Liver (tissue), 9 donors: ENCODE data around the gene ERC2. TPM values are rescaled to one million over a fixed set of nuclear protein-coding genes. Genes with fewer than 3 reads are reported as not detected.

Experiments
- DNase-seq: peaks from one replicate; pipeline ENCODE4 v3.0.0-alpha.2; 2017; ENCODE audit warnings: low spot score
- H3K27ac ChIP-seq, 2 donors: one replicate each; pipeline ENCODE4 v1.7.0; 2013; ENCODE audit warnings: inconsistent platforms in 2 of 2, low read length in 2 of 2, control low read depth in 1 of 2, low read depth in 1 of 2, mild to moderate bottlenecking in 1 of 2
- H3K27me3 ChIP-seq, 4 donors: one replicate each; pipeline versions ENCODE4 v1.6.1 to v1.7.0; 2013; ENCODE audit warnings: low read length in 3 of 4, inconsistent platforms in 1 of 4, mild to moderate bottlenecking in 1 of 4, moderate library complexity in 1 of 4; ENCODE audit not compliant: control insufficient read depth in 4 of 4, insufficient read depth in 4 of 4
- H3K36me3 ChIP-seq, 4 donors: one replicate each; pipeline versions ENCODE4 v1.6.1 to v1.7.0; 2013; ENCODE audit warnings: low read length in 3 of 4, mild to moderate bottlenecking in 3 of 4, low read depth in 1 of 4, moderate library complexity in 1 of 4; ENCODE audit not compliant: control insufficient read depth in 4 of 4, insufficient read depth in 3 of 4
- H3K4me1 ChIP-seq, 4 donors: one replicate each; pipeline versions ENCODE4 v1.6.1 to v1.7.0; 2013; ENCODE audit warnings: low read length in 3 of 4, mild to moderate bottlenecking in 3 of 4, moderate library complexity in 1 of 4; ENCODE audit not compliant: control insufficient read depth in 4 of 4, insufficient read depth in 4 of 4
- H3K4me3 ChIP-seq, 3 donors: one replicate each; pipeline versions ENCODE4 v1.6.1 to v1.7.0; 2013; ENCODE audit warnings: low read length in 3 of 3, control low read depth in 1 of 3, low read depth in 1 of 3, mild to moderate bottlenecking in 1 of 3
- H3K9ac ChIP-seq, 2 donors: one replicate each; pipeline ENCODE4 v1.7.0; 2013; ENCODE audit warnings: low read length in 2 of 2, mild to moderate bottlenecking in 2 of 2, moderate library complexity in 2 of 2, control low read depth in 1 of 2, low read depth in 1 of 2
- H3K9me3 ChIP-seq, 4 donors: one replicate each; pipeline versions ENCODE4 v1.6.1 to v1.7.0; 2013; ENCODE audit warnings: low read length in 3 of 4; ENCODE audit not compliant: control insufficient read depth in 4 of 4
- ATF3 ChIP-seq: IDR thresholded peaks from 2 replicates; pipeline ENCODE4 v1.6.1; 2016; ENCODE audit warnings: antibody characterized with exemption
- EGR1 ChIP-seq, 2 donors: IDR thresholded peaks; 2 replicates each; pipeline ENCODE4 v1.6.1; 2016 to 2018; ENCODE audit warnings: antibody characterized with exemption in 2 of 2, low read depth in 2 of 2
- FOXA1 ChIP-seq: IDR thresholded peaks from 2 replicates; pipeline ENCODE4 v1.6.1; 2016; ENCODE audit warnings: antibody characterized with exemption
- FOXA2 ChIP-seq: IDR thresholded peaks from 2 replicates; pipeline ENCODE4 v1.6.1; 2016; ENCODE audit warnings: antibody characterized with exemption
- GABPA ChIP-seq, 2 donors: IDR thresholded peaks in 1 of 2; conservative IDR thresholded peaks in 1 of 2; 2 replicates each; pipeline ENCODE4 v1.6.1; 2016; ENCODE audit warnings: antibody characterized with exemption in 2 of 2, mild to moderate bottlenecking in 1 of 2, moderate library complexity in 1 of 2
- HNF4A ChIP-seq, 2 donors: conservative IDR thresholded peaks; 2 replicates each; pipeline ENCODE4 v1.6.1; 2016; ENCODE audit warnings: antibody characterized with exemption in 2 of 2, mild to moderate bottlenecking in 2 of 2
- HNF4G ChIP-seq: IDR thresholded peaks from 2 replicates; pipeline ENCODE4 v1.6.1; 2016; ENCODE audit warnings: antibody characterized with exemption
- RAD21 ChIP-seq, 2 donors: IDR thresholded peaks; 2 replicates each; pipeline ENCODE4 v1.6.1; 2016; ENCODE audit warnings: antibody characterized with exemption in 2 of 2, mild to moderate bottlenecking in 2 of 2
- RXRA ChIP-seq, 2 donors: IDR thresholded peaks; 2 replicates each; pipeline ENCODE4 v1.6.1; 2017 to 2018; ENCODE audit warnings: antibody characterized with exemption in 2 of 2, mild to moderate bottlenecking in 1 of 2
- TAF1 ChIP-seq: conservative IDR thresholded peaks from 2 replicates; pipeline ENCODE4 v1.6.1; 2016; ENCODE audit warnings: antibody characterized with exemption, mild to moderate bottlenecking
- WGBS: extraction: QIAGEN DNeasy Blood & Tissue Kit; methylation state at CpG from one replicate; pipeline ENCODE4 v1.1.7; 2013; 5-methylcytosine and 5-hydroxymethylcytosine counted together
- polyA plus RNA-seq, 2 donors: library from polyadenylated mRNA; stranded (reverse) in 1 of 2; unstranded in 1 of 2; fragments of 200-250 nt in 1 of 2; fragments of >200 nt in 1 of 2; fragmentation: Nextera tagmentation in 1 of 2; extraction: Ambion mirVana in 1 of 2; gene quantifications; one replicate each; pipeline versions ENCODE4 v1.2.1 to v1.2.3, GENCODE V29; 2013 to 2015
- total RNA-seq, 2 donors: library from RNA; depleted of rRNA; stranded (reverse); fragments of >200 nt; gene quantifications; one replicate each; pipeline ENCODE4 v1.2.3, GENCODE V29; 2014
- TF ChIP-seq, protein P1 (sequence below): IDR thresholded peaks from 2 replicates; pipeline ENCODE4 v1.6.1; 2016; ENCODE audit warnings: antibody characterized with exemption
- TF ChIP-seq, protein P2 (sequence below): IDR thresholded peaks from 2 replicates; pipeline ENCODE4 v1.6.1; 2016; ENCODE audit warnings: antibody characterized with exemption, mild to moderate bottlenecking
- TF ChIP-seq, protein P3 (sequence below): IDR thresholded peaks from 2 replicates; pipeline ENCODE4 v1.6.1; 2016; ENCODE audit warnings: antibody characterized with exemption
- donor health status: healthy.
- donor health status: healthy.
- donor health status: healthy.
- donor health status: healthy.
- donor health status: healthy.

Gene ERC2
- total and polyA plus RNA-seq, 4 donors: 0.14 to 0.25 TPM; not detected in 2

- no peak for DNase-seq
- no peak overlapping the region for H3K9ac ChIP-seq
- WGBS: 85% methylated on average over 5 of the region's 5 CpGs
- H3K4me1 ChIP-seq: peaks cover 0 to 1% (median 0%) of the 10 kb centered on the region in 4 donors
- no peaks in the 10 kb centered on the region for H3K9me3 ChIP-seq
- H3K4me3 ChIP-seq: no peak overlapping the region
- no peaks in the 10 kb centered on the region for H3K27me3 ChIP-seq
- H3K27ac ChIP-seq: no peak overlapping the region
- no peak for TF ChIP-seq ATF3
- TF ChIP-seq, protein P1, sequence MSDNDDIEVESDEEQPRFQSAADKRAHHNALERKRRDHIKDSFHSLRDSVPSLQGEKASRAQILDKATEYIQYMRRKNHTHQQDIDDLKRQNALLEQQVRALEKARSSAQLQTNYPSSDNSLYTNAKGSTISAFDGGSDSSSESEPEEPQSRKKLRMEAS: no peak
- TF ChIP-seq, protein P2, sequence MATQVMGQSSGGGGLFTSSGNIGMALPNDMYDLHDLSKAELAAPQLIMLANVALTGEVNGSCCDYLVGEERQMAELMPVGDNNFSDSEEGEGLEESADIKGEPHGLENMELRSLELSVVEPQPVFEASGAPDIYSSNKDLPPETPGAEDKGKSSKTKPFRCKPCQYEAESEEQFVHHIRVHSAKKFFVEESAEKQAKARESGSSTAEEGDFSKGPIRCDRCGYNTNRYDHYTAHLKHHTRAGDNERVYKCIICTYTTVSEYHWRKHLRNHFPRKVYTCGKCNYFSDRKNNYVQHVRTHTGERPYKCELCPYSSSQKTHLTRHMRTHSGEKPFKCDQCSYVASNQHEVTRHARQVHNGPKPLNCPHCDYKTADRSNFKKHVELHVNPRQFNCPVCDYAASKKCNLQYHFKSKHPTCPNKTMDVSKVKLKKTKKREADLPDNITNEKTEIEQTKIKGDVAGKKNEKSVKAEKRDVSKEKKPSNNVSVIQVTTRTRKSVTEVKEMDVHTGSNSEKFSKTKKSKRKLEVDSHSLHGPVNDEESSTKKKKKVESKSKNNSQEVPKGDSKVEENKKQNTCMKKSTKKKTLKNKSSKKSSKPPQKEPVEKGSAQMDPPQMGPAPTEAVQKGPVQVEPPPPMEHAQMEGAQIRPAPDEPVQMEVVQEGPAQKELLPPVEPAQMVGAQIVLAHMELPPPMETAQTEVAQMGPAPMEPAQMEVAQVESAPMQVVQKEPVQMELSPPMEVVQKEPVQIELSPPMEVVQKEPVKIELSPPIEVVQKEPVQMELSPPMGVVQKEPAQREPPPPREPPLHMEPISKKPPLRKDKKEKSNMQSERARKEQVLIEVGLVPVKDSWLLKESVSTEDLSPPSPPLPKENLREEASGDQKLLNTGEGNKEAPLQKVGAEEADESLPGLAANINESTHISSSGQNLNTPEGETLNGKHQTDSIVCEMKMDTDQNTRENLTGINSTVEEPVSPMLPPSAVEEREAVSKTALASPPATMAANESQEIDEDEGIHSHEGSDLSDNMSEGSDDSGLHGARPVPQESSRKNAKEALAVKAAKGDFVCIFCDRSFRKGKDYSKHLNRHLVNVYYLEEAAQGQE: no peak
- no peak for TF ChIP-seq EGR1 (IDR thresholded peaks at IDR 0.05; ENCODE audit: low read depth in 2 of 2)
- TF ChIP-seq, protein P3, sequence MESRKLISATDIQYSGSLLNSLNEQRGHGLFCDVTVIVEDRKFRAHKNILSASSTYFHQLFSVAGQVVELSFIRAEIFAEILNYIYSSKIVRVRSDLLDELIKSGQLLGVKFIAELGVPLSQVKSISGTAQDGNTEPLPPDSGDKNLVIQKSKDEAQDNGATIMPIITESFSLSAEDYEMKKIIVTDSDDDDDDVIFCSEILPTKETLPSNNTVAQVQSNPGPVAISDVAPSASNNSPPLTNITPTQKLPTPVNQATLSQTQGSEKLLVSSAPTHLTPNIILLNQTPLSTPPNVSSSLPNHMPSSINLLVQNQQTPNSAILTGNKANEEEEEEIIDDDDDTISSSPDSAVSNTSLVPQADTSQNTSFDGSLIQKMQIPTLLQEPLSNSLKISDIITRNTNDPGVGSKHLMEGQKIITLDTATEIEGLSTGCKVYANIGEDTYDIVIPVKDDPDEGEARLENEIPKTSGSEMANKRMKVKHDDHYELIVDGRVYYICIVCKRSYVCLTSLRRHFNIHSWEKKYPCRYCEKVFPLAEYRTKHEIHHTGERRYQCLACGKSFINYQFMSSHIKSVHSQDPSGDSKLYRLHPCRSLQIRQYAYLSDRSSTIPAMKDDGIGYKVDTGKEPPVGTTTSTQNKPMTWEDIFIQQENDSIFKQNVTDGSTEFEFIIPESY: no peak
- no peak for TF ChIP-seq GABPA (IDR thresholded peaks at IDR 0.05 in 1 of 2, conservative IDR thresholded peaks at IDR 0.05 in 1 of 2)
- TF ChIP-seq FOXA2: no peak
- no peak for TF ChIP-seq TAF1
- TF ChIP-seq RXRA (IDR thresholded peaks at IDR 0.05): no peak
- TF ChIP-seq FOXA1: no peak
- H3K36me3 ChIP-seq: no peaks in the 10 kb centered on the region
These were observed 655.8 kb downstream of the ERC2 start for GRCh38 chr3:55812394-55813013.

DNA sequence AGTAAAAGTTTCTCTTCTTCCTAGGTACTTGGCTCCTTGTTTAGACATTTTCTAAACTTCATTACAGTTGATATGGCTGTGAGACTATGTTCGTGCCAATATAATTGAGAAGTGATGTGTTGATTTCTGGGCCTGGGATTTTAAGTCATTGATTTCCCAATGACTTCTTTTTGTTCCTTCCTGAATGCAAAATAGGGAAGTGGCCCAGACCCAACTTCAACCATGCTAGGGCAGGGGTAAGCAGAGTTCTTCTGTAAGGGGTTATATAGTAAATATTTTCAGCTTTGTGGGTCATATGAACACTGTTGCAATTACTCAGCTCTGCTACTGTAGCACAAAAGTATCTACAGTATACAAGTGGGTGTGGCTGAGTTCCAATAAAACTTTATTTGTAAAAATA is 661.1 kb downstream of the ERC2 start:
- Histone ChIP-seq H3K9ac (no peak overlapping the region), H3K4me1 (no peaks in the 10 kb centered on the region), H3K4me3 (no peak overlapping the region), H3K36me3 (no peaks in the 10 kb centered on the region), H3K27me3 (no peaks in the 10 kb centered on the region), H3K9me3 (peaks cover 0 to 2% (median 0%) of the 10 kb centered on the region in 4 donors), H3K27ac (no peak overlapping the region)
- 86% methylated on average over 1 of the region's 1 CpG for WGBS
- no peak for DNase-seq
- TF ChIP-seq RAD21 (IDR thresholded peaks at IDR 0.05) (no peak), FOXA2 (no peak), TAF1 (no peak), HNF4G (no peak), FOXA1 (no peak), EGR1 (IDR thresholded peaks at IDR 0.05; ENCODE audit: low read depth in 2 of 2) (no peak), HNF4A (conservative IDR thresholded peaks at IDR 0.05) (no peak), ATF3 (no peak)
- TF ChIP-seq, protein P2: no peak
